Endothelial cell of umbilical vein (primary cell): Measurements from ENCODE around the gene DHRS12. TPM values are rescaled to one million over a fixed set of nuclear protein-coding genes. Genes with fewer than 3 reads are reported as not detected.

Source experiments
- BruUV-seq: library from RNA; stranded (reverse); fragments of 400-500 nt; replicated peaks from 2 replicates; lab custom pipeline; 2021; lab: Mats Ljungman, UMichigan
- CTCF ChIA-PET: fragments of 300-600, 350-600 bp; sonication (Branson Sonifier 250); formaldehyde crosslinking; loops from one replicate; lab custom pipeline; 2021; ENCODE audit warnings: antibody characterized with exemption, inconsistent platforms; lab: Charles Lee
- POLR2A ChIA-PET: fragments of 300-600, 350-600 bp; sonication (Branson Sonifier 250); formaldehyde crosslinking; loops from one replicate; lab custom pipeline; 2021; ENCODE audit warnings: antibody characterized with exemption, inconsistent platforms; lab: Charles Lee
- DNase-seq: peaks from one replicate; pipeline ENCODE4 v3.0.0-alpha.2; 2011; ENCODE audit warnings: low read depth, low spot score
- FAIRE-seq: peaks from 2 replicates; lab custom pipeline; 2011; peaks lifted over from hg19 to GRCh38; lab: Jason Lieb, UNC
- H2AFZ ChIP-seq: 2 replicates; pipeline ENCODE4 v1.6.0; 2012; ENCODE audit warnings: low read depth, low read length, control low read depth, inconsistent platforms
- H3K27ac ChIP-seq: 2 replicates; pipeline ENCODE4 v1.5.1; 2011; ENCODE audit warnings: low read depth, mild to moderate bottlenecking, control low read depth, low read length, moderate library complexity; ENCODE audit not compliant: insufficient read depth
- H3K27me3 ChIP-seq, 2 experiments: 2 replicates each; pipeline versions ENCODE4 v1.6.0 to v1.6.1; 2011; ENCODE audit warnings: low read length in 2 of 2, mixed read lengths in 1 of 2; ENCODE audit not compliant: control insufficient read depth in 2 of 2, insufficient read depth in 2 of 2
- H3K36me3 ChIP-seq, 2 experiments: 2 replicates in 1 of 2; 3 replicates in 1 of 2; pipeline ENCODE4 v1.5.1; 2011; ENCODE audit warnings: low read length in 2 of 2, mild to moderate bottlenecking in 1 of 2, moderate library complexity in 1 of 2; ENCODE audit not compliant: control insufficient read depth in 2 of 2, insufficient read depth in 2 of 2; ENCODE audit errors: extremely low read depth in 1 of 2
- H3K4me1 ChIP-seq: 3 replicates; pipeline ENCODE4 v1.5.1; 2011; ENCODE audit warnings: mild to moderate bottlenecking, low read length; ENCODE audit not compliant: control insufficient read depth, insufficient read depth; ENCODE audit errors: extremely low read depth
- H3K4me2 ChIP-seq: 2 replicates; pipeline ENCODE4 v1.6.1; 2011; ENCODE audit warnings: low read length, control low read depth, mixed read lengths; ENCODE audit not compliant: insufficient read depth
- H3K4me3 ChIP-seq, 3 experiments: fragments of 200-600 bp in 1 of 3; sonication (generic), shearing (Covaris generic) in 1 of 3; replicated peaks in 1 of 3; 2 replicates each; pipeline ENCODE4 v1.5.1; 2011 to 2016; ENCODE audit warnings: control low read depth in 3 of 3, low read length in 3 of 3, mild to moderate bottlenecking in 2 of 3, inconsistent platforms in 1 of 3, low read depth in 1 of 3, moderate library complexity in 1 of 3; ENCODE audit not compliant: insufficient read depth in 1 of 3
- H3K79me2 ChIP-seq: 2 replicates; pipeline ENCODE4 v1.6.0; 2012; ENCODE audit warnings: low read length, inconsistent platforms; ENCODE audit not compliant: control insufficient read depth, insufficient read depth
- H3K9ac ChIP-seq: replicated peaks from 2 replicates; pipeline ENCODE3; 2011; ENCODE audit warnings: low read length, control low read depth; ENCODE audit not compliant: insufficient read depth; ENCODE audit errors: extremely low read depth
- H3K9me1 ChIP-seq: replicated peaks from 3 replicates; pipeline ENCODE4 v1.6.0; 2011; ENCODE audit warnings: mild to moderate bottlenecking, low read length; ENCODE audit not compliant: control insufficient read depth, insufficient read depth; ENCODE audit errors: extremely low read depth
- H3K9me3 ChIP-seq: replicated peaks from 2 replicates; pipeline ENCODE4 v1.5.1; 2012; ENCODE audit warnings: low read length, inconsistent platforms; ENCODE audit not compliant: control insufficient read depth, insufficient read depth
- H4K20me1 ChIP-seq: replicated peaks from 2 replicates; pipeline ENCODE3; 2011; ENCODE audit warnings: mild to moderate bottlenecking, low read length; ENCODE audit not compliant: control insufficient read depth, insufficient read depth; ENCODE audit errors: extremely low read depth
- CTCF ChIP-seq, 2 donors: IDR thresholded peaks; 1 replicate in 1 of 2; 2 replicates in 1 of 2; pipeline ENCODE4 v1.5.1; 2011; ENCODE audit warnings: low read length in 2 of 2, mild to moderate bottlenecking in 2 of 2, moderate library complexity in 2 of 2, control low read depth in 1 of 2, inconsistent platforms in 1 of 2, low read depth in 1 of 2; ENCODE audit not compliant: insufficient read depth in 1 of 2; ENCODE audit errors: extremely low read depth in 1 of 2
- EZH2 ChIP-seq: IDR thresholded peaks from 2 replicates; pipeline ENCODE4 v1.6.1; 2012; ENCODE audit warnings: borderline replicate concordance, low read depth, mild to moderate bottlenecking, moderate library complexity, low read length, inconsistent platforms; ENCODE audit not compliant: severe bottlenecking
- FOS ChIP-seq: IDR thresholded peaks from 2 replicates; pipeline ENCODE4 v1.6.1; 2011; ENCODE audit warnings: mild to moderate bottlenecking, low read length, moderate library complexity, borderline replicate concordance; ENCODE audit not compliant: insufficient read depth
- JUN ChIP-seq: IDR thresholded peaks from 2 replicates; pipeline ENCODE4 v1.6.1; 2011; ENCODE audit warnings: borderline replicate concordance, low read depth; ENCODE audit not compliant: insufficient read length, insufficient read depth
- MAX ChIP-seq: IDR thresholded peaks from 2 replicates; pipeline ENCODE4 v1.6.1; 2011; ENCODE audit not compliant: insufficient read depth, insufficient read length
- MYC ChIP-seq: IDR thresholded peaks from one replicate; pipeline ENCODE4 v1.6.1; 2011; ENCODE audit warnings: mild to moderate bottlenecking, low read depth, low read length
- POLR2A ChIP-seq: IDR thresholded peaks from 2 replicates; pipeline ENCODE4 v1.6.1; 2012; ENCODE audit warnings: low read depth, mild to moderate bottlenecking, control low read depth, low read length
- dilution Hi-C: fragments of 300-500 bp; cut with MboI; formaldehyde crosslinking; loops from one replicate; pipeline ENCODE4 v1.15.0; 2019; ENCODE audit warnings: low sequenced_read_pairs; ENCODE audit not compliant: extremely low pct_ligation_motif_present
- intact Hi-C: fragments of 100-400 bp; cut with micrococcal nuclease; formaldehyde crosslinking; loops from one replicate; pipeline ENCODE4 v1.10.0; 2022
- polyA plus RNA-seq, 4 experiments: library from polyadenylated mRNA; depleted of rRNA in 3 of 4; stranded (reverse) in 3 of 4; unstranded in 1 of 4; fragments of >200 nt; gene quantifications; 2 replicates each; pipeline versions ENCODE4 v1.2.1 to v1.2.3, GENCODE V29; 2011 to 2012; ENCODE audit warnings: missing spikeins in 1 of 4
- total RNA-seq: library from RNA; stranded (reverse); gene quantifications from 2 replicates; pipeline ENCODE4 v1.2.3, GENCODE V29; 2021

Gene DHRS12
- total and polyA plus RNA-seq, 2 donors (not counting 3 experiments of a cell fraction or from before 2014, with no cell fraction given) = 8.9 to 9.1 TPM

GRCh38 chr13:51815848-51816247 lies 11.9 kb upstream of the DHRS12 start:
- TF ChIP-seq EZH2 = no peak
- TF ChIP-seq JUN = no peak
- no peak for TF ChIP-seq MAX
- no peak for TF ChIP-seq MYC
- no peak for TF ChIP-seq CTCF (IDR thresholded peaks at IDR 0.05; ENCODE audit: extremely low read depth in 1 of 2, insufficient read depth in 1 of 2, low read depth in 1 of 2, low read length in 2 of 2)
- TF ChIP-seq POLR2A = no peak
- no peak for TF ChIP-seq FOS
- H3K79me2 ChIP-seq = no peaks in the 10 kb centered on the region
- no peak overlapping the region for H3K4me2 ChIP-seq
- CTCF ChIA-PET = interaction anchor here (0.6 to 5.0 kb wide), 29 partner anchors 10 to 691 kb away, joined by 3 to 115 read pairs (median 3); partner anchors contain the start of genes CCDC70 and NEK5
- H3K4me1 ChIP-seq = peaks cover 6% of the 10 kb centered on the region
- BruUV-seq = no TSS peak
- no peak overlapping the region for H3K4me3 ChIP-seq
- no peaks in the 10 kb centered on the region for H4K20me1 ChIP-seq
- no peak for FAIRE-seq
- H3K9me3 ChIP-seq = no peaks in the 10 kb centered on the region
- intact Hi-C loops (loop anchor here (1.0 kb wide), 3 partner anchors 33 to 385 kb away; no protein-coding TSS in a partner anchor), dilution Hi-C loops (no loop called here)
- H3K9ac ChIP-seq = no peak overlapping the region
- H2AFZ ChIP-seq = no peak overlapping the region
- no peaks in the 10 kb centered on the region for H3K9me1 ChIP-seq
- H3K27ac ChIP-seq = no peak overlapping the region
- DNase-seq = no peak
- H3K36me3 ChIP-seq = no peaks in the 10 kb centered on the region
- H3K27me3 ChIP-seq = peaks cover 11 to 24% of the 10 kb centered on the region in 2 experiments
- POLR2A ChIA-PET = no interaction called here
